Right lobe of liver (tissue), 6 donors: ENCODE data around the gene ERMP1. TPM values are rescaled to one million over a fixed set of nuclear protein-coding genes. Genes with fewer than 3 reads are reported as not detected.
"Not testable (repeated sequence)": the region's sequence is repeated elsewhere in the genome, so short reads cannot be mapped to it uniquely, and the experiment has no call there.

Experiments
- ATAC-seq, 4 donors: fragments of 200-7000 bp; cut with Tn5 transposase; one replicate each; pipeline ENCODE4 v1.9.1; 2020; ENCODE audit warnings: mild to moderate bottlenecking in 4 of 4, moderate library complexity in 4 of 4
- DNase-seq, 3 donors: peaks; one replicate each; pipeline ENCODE4 v3.0.0-alpha.2; 2020
- H3K27ac ChIP-seq, 3 donors: fragments of 200-600 bp; one replicate each; pipeline ENCODE4 v1.8.0; 2022
- H3K27me3 ChIP-seq, 2 donors: fragments of 200-600 bp; one replicate each; pipeline ENCODE4 v1.8.0; 2022
- H3K36me3 ChIP-seq, 4 donors: fragments of 200-600 bp; sonication (generic) in 1 of 4; one replicate each; pipeline versions ENCODE4 v1.5.1 to v1.8.0; 2017 to 2022; ENCODE audit warnings: control low read depth in 1 of 4
- H3K4me1 ChIP-seq, 4 donors: fragments of 200-600 bp; sonication (generic) in 1 of 4; one replicate each; pipeline versions ENCODE4 v1.5.1 to v1.8.0; 2017 to 2022; ENCODE audit warnings: control low read depth in 1 of 4
- H3K4me3 ChIP-seq, 3 donors: fragments of 200-600 bp; one replicate each; pipeline ENCODE4 v1.8.0; 2022
- H3K9me3 ChIP-seq, 4 donors: fragments of 200-600 bp; sonication (generic) in 1 of 4; one replicate each; pipeline versions ENCODE4 v1.5.1 to v1.8.0; 2017 to 2022; ENCODE audit warnings: control low read depth in 1 of 4
- POLR2A ChIP-seq: fragments of 450-650 bp; IDR thresholded peaks from one replicate; pipeline ENCODE4 v1.6.1; 2017; ENCODE audit warnings: antibody characterized with exemption, mild to moderate bottlenecking
- WGBS: methylation state at CpG from one replicate; pipeline ENCODE4 v1.1.6; 2018; ENCODE audit warnings: low coverage, low lambda C conversion rate; ENCODE audit not compliant: insufficient coverage; ENCODE audit errors: missing lambda C conversion rate; 5-methylcytosine and 5-hydroxymethylcytosine counted together
- intact Hi-C, 2 donors: fragments of 100-400 bp; cut with DNase I; formaldehyde crosslinking; loops; one replicate each; pipeline versions ENCODE4 v1.11.2 to v1.14.1; 2022
- long read RNA-seq: library from polyadenylated mRNA; unstranded; transcript quantifications from one replicate; pipeline ENCODE4 v2.0.0, GENCODE V29; 2019
- total RNA-seq, 6 experiments: library from RNA; depleted of rRNA in 2 of 6; stranded (reverse); fragments of >200 nt in 2 of 6; fragmentation: NEBNext Ultra II Directional in 3 of 6; extraction: Animal tissue kit (Norgen Biotek cat#: 25700) in 3 of 6; gene quantifications; one replicate each; pipeline versions ENCODE4 v1.1.0 to v1.2.4, GENCODE V29; 2016 to 2023
- TF ChIP-seq, protein P1 (sequence below), 4 donors: fragments of 200-600 bp in 3 of 4; fragments of 450-650 bp in 1 of 4; IDR thresholded peaks; one replicate each; pipeline versions ENCODE4 v1.5.1 to v1.8.0; 2016 to 2022; ENCODE audit warnings: antibody characterized with exemption in 4 of 4, mild to moderate bottlenecking in 2 of 4
- donor health status: DM: no; HTN: yes; CAD: no.
- donor health status: DM: no; HTN: no; CAD: no.
- donor health status: DM: no; HTN: no; CAD: no.
- donor health status: DM: no; HTN: yes; CAD: no.
- donor health status: DM: no; HTN: yes; CAD: no.

Gene ERMP1
- 10 to 100 TPM in 3 of 6 experiments, 1 to 10 TPM in 3; 7.9 to 13.9 (median 10.2) TPM for total RNA-seq
- long read RNA-seq: 0 reads

GRCh38 chr9:5832538-5833529 lies at the start of gene ERMP1:
ERMP1 (minus strand) TSS chr9:5833117; CDS start chr9:5833027, 90 bp downstream.
- DNase-seq (peak; percentile 87 to 90 (median 90)), ATAC-seq (peak; percentile 85 to 93 (median 91))
- TF ChIP-seq, protein P1, sequence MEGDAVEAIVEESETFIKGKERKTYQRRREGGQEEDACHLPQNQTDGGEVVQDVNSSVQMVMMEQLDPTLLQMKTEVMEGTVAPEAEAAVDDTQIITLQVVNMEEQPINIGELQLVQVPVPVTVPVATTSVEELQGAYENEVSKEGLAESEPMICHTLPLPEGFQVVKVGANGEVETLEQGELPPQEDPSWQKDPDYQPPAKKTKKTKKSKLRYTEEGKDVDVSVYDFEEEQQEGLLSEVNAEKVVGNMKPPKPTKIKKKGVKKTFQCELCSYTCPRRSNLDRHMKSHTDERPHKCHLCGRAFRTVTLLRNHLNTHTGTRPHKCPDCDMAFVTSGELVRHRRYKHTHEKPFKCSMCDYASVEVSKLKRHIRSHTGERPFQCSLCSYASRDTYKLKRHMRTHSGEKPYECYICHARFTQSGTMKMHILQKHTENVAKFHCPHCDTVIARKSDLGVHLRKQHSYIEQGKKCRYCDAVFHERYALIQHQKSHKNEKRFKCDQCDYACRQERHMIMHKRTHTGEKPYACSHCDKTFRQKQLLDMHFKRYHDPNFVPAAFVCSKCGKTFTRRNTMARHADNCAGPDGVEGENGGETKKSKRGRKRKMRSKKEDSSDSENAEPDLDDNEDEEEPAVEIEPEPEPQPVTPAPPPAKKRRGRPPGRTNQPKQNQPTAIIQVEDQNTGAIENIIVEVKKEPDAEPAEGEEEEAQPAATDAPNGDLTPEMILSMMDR (IDR thresholded peaks at IDR 0.05): peak; percentile 83 to 92 (median 88)
- TF ChIP-seq POLR2A: peak; percentile 67
- 3% methylated on average over 30 of the region's 95 CpGs for WGBS
- Histone ChIP-seq H3K4me3 (peak within 1 kb of the TSS; percentile 69 to 98 (median 94)), H3K27ac (peak within 1 kb of the TSS; percentile 38 to 74 (median 71)), H3K4me1 (peaks cover 0 to 25% (median 4%) of the 10 kb centered on the region in 4 donors), H3K36me3 (no peaks in the 10 kb centered on the region), H3K9me3 (no peaks in the 10 kb centered on the region), H3K27me3 (no peaks in the 10 kb centered on the region)
- intact Hi-C loops: no loop called here

DNA sequence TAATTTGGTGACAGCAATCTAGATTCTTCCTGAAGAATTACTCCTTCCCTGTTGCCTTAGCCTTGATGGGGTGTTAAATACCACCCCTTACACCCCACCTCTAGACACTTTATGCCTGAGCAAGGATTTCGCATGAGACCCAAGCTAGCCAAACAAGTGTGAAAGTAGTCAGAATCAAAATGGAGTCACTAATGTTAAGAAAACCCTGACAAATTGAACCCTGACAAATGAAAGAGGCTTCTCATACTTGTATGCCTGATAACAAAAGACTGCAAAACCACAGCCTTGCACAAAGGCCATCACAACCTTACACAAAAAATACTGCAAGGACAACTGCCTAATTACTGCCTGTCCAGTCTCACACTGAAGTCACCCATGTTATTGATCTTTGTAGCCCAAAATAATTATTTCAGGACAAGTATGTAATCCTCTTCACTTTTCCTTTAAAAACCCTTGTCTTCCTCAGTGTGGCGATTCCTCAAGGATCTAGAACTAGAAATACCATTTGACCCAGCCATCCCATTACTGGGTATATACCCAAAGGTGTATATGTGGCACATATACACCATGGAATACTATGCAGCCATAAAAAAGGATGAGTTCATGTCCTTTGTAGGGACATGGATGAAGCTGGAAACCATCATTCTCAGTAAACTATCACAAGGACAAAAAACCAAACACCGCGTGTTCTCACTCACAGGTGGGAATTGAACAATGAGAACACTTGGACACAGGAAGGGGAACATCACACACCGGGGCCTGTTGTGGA lies 49.5 kb upstream of the ERMP1 start:
- not testable (repeated sequence) for H3K27ac ChIP-seq, H3K27me3 ChIP-seq, H3K4me1 ChIP-seq, H3K36me3 ChIP-seq, ATAC-seq, H3K4me3 ChIP-seq, H3K9me3 ChIP-seq, DNase-seq
- 84% methylated on average over 3 of the region's 5 CpGs for WGBS
- intact Hi-C loops: loop anchor here in 1 of 2 donors (10.0 kb wide), 1 partner anchor 162 kb away; no protein-coding TSS in a partner anchor

DNA sequence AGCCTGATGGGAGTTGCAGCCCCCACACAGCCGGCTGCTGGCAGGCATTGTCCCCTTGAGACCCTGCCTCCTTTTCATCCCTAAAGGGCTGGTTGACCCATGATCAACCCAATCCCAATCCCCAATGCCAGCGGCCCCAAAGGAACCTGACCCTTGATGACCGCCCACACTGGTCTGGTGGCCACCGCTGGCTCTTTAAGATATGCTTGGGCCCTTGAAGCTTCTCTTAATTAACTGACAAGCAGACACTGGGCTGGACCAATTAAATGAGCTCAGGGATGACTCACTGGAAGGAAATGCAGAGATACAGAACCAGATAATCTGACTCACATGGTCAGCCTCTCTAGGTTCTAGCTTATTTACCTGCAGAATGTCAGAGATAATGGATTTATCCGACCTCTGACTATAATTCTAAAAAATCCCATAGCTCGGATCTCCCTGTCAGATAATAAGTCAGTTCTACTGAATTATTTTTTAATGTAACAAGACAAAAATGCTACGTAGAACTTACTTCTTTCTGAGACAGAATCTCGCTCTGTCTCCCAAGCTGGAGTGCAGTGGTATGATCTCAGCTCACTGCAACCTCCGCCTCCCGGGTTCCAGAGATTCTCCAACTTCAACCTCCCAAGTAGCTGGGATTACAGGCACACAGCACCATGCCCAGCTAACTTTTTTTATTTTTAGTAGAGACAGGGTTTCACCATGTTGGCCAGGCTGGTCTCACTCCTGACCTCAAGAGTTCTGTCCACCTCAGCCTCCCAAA lies 46.7 kb upstream of the ERMP1 start:
- peak in 1 of 4 donors; percentile 54 for ATAC-seq
- intact Hi-C loops: loop anchor here in 1 of 2 donors (10.0 kb wide), 1 partner anchor 165 kb away; no protein-coding TSS in a partner anchor
- no peaks in the 10 kb centered on the region for H3K4me1 ChIP-seq
- no peak overlapping the region for H3K4me3 ChIP-seq
- no peaks in the 10 kb centered on the region for H3K9me3 ChIP-seq
- WGBS: 82% methylated on average over 8 of the region's 10 CpGs
- H3K27me3 ChIP-seq: no peaks in the 10 kb centered on the region
- no peak for DNase-seq
- no peak overlapping the region for H3K27ac ChIP-seq
- H3K36me3 ChIP-seq: no peaks in the 10 kb centered on the region
- no peak for TF ChIP-seq POLR2A
- TF ChIP-seq, protein P1 (IDR thresholded peaks at IDR 0.05): no peak

DNA sequence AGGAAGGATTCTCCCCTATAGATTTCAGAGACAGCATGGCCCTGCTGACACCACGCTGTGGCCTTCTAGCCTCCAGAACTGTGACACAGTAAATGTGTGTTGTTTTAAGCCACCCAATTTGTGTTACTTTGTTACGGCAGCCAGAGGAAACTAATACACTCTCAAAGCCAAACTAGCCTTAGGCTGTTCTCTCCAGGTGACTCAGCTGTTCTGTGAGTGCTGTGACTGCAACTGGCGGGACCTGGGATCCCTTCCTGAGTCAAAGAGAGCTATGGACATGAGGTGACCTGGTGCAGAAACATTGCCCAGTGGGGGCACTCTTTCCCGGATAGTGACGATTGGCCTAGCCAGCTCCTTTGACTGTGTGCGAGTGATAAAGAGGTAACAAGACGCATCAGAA lies 43.8 kb upstream of the ERMP1 start:
- intact Hi-C loops: no loop called here
- Histone ChIP-seq H3K4me1 (no peaks in the 10 kb centered on the region), H3K4me3 (no peak overlapping the region), H3K36me3 (no peaks in the 10 kb centered on the region), H3K27me3 (no peaks in the 10 kb centered on the region), H3K27ac (no peak overlapping the region), H3K9me3 (no peaks in the 10 kb centered on the region)
- ATAC-seq: no peak
- WGBS: 77% methylated on average over 5 of the region's 7 CpGs
- DNase-seq: no peak
- TF ChIP-seq POLR2A: no peak
- TF ChIP-seq, protein P1 (IDR thresholded peaks at IDR 0.05): no peak
